H9 (cell line): ENCODE results near the gene ACOX3. TPM values are rescaled to one million over a fixed set of nuclear protein-coding genes. Genes with fewer than 3 reads are reported as not detected.

Experiments used
- DNase-seq: peaks from one replicate; pipeline ENCODE4 v3.0.0-alpha.2; 2017
- H2AFZ ChIP-seq: one replicate; pipeline ENCODE4 v1.6.1; 2013; ENCODE audit warnings: mild to moderate bottlenecking, low read length, control low read depth, moderate library complexity
- H2AK5ac ChIP-seq: 2 replicates; pipeline ENCODE4 v1.6.1; 2013; ENCODE audit warnings: low read length, control low read depth, mixed read lengths; ENCODE audit not compliant: insufficient read length
- H2BK120ac ChIP-seq: one replicate; pipeline ENCODE4 v1.6.1; 2013; ENCODE audit warnings: low read depth, mild to moderate bottlenecking, low read length, control low read depth, inconsistent platforms; ENCODE audit not compliant: poor library complexity, severe bottlenecking
- H2BK12ac ChIP-seq: 2 replicates; pipeline ENCODE4 v1.6.1; 2013; ENCODE audit warnings: low read length, control low read depth, mixed read lengths, low read depth; ENCODE audit not compliant: insufficient read length
- H2BK15ac ChIP-seq: 2 replicates; pipeline ENCODE4 v1.6.1; 2013; ENCODE audit warnings: low read depth, low read length, control low read depth
- H2BK20ac ChIP-seq: one replicate; pipeline ENCODE4 v1.6.1; 2013; ENCODE audit warnings: low read depth, mild to moderate bottlenecking, low read length, control low read depth, inconsistent platforms; ENCODE audit not compliant: poor library complexity, severe bottlenecking
- H2BK5ac ChIP-seq: 2 replicates; pipeline ENCODE4 v1.6.1; 2013; ENCODE audit warnings: low read length, control low read depth, mixed read lengths; ENCODE audit not compliant: insufficient read length
- H3K14ac ChIP-seq: 2 replicates; pipeline ENCODE4 v1.6.1; 2013; ENCODE audit warnings: low read length, control low read depth; ENCODE audit not compliant: insufficient read depth
- H3K18ac ChIP-seq: 2 replicates; pipeline ENCODE4 v1.6.1; 2013; ENCODE audit warnings: low read depth, mild to moderate bottlenecking, mixed read lengths, low read length, control low read depth; ENCODE audit not compliant: insufficient read length
- H3K23ac ChIP-seq: 2 replicates; pipeline ENCODE4 v1.6.1; 2013; ENCODE audit warnings: low read length, control low read depth, mixed read lengths, low read depth; ENCODE audit not compliant: insufficient read length
- H3K23me2 ChIP-seq: 2 replicates; pipeline ENCODE4 v1.6.1; 2013; ENCODE audit warnings: low read depth, mild to moderate bottlenecking, mixed read lengths, low read length, control low read depth; ENCODE audit not compliant: insufficient read length, poor library complexity, severe bottlenecking
- H3K27ac ChIP-seq: 2 replicates; pipeline ENCODE4 v1.5.1; 2013; ENCODE audit warnings: low read length, control low read depth, mixed read lengths, low read depth; ENCODE audit not compliant: insufficient read length
- H3K27me3 ChIP-seq: 2 replicates; pipeline ENCODE4 v1.6.1; 2013; ENCODE audit warnings: low read length, control low read depth, inconsistent platforms; ENCODE audit not compliant: insufficient read depth
- H3K4ac ChIP-seq: 2 replicates; pipeline ENCODE4 v1.6.1; 2013; ENCODE audit warnings: low read depth, mild to moderate bottlenecking, control low read depth, inconsistent platforms, low read length, moderate library complexity
- H3K4me1 ChIP-seq: 2 replicates; pipeline ENCODE4 v1.6.1; 2013; ENCODE audit warnings: low read length, control low read depth, inconsistent platforms; ENCODE audit not compliant: insufficient read depth
- H3K4me2 ChIP-seq: 2 replicates; pipeline ENCODE4 v1.6.1; 2013; ENCODE audit warnings: low read length, control low read depth, mixed read lengths; ENCODE audit not compliant: insufficient read length, insufficient read depth
- H3K56ac ChIP-seq: 2 replicates; pipeline ENCODE4 v1.6.1; 2013; ENCODE audit warnings: low read depth, mild to moderate bottlenecking, mixed read lengths, low read length, control low read depth; ENCODE audit not compliant: insufficient read length
- H3K79me1 ChIP-seq: 2 replicates; pipeline ENCODE4 v1.6.1; 2013; ENCODE audit warnings: low read depth, mild to moderate bottlenecking, moderate library complexity, low read length, control low read depth, inconsistent platforms; ENCODE audit not compliant: insufficient read depth, poor library complexity, severe bottlenecking
- H3K79me2 ChIP-seq: 2 replicates; pipeline ENCODE4 v1.6.1; 2013; ENCODE audit warnings: low read length, control low read depth, inconsistent platforms; ENCODE audit not compliant: insufficient read depth
- H3K9ac ChIP-seq: 2 replicates; pipeline ENCODE4 v1.6.1; 2013; ENCODE audit warnings: low read length, control low read depth, mixed read lengths; ENCODE audit not compliant: insufficient read length; ENCODE audit errors: extremely low read depth
- H3K9me3 ChIP-seq: one replicate; pipeline ENCODE4 v1.6.1; 2013; ENCODE audit warnings: low read depth, low read length, inconsistent platforms; ENCODE audit not compliant: control insufficient read depth
- H3T11ph ChIP-seq: one replicate; pipeline ENCODE4 v1.6.1; 2013; ENCODE audit warnings: mild to moderate bottlenecking, low read length, control low read depth, inconsistent platforms
- H4K20me1 ChIP-seq: one replicate; pipeline ENCODE4 v1.6.1; 2013; ENCODE audit not compliant: control insufficient read depth, insufficient read length, insufficient read depth
- H4K5ac ChIP-seq: 2 replicates; pipeline ENCODE4 v1.6.1; 2013; ENCODE audit warnings: low read depth, mild to moderate bottlenecking, mixed read lengths, low read length, control low read depth; ENCODE audit not compliant: insufficient read length
- H4K8ac ChIP-seq: replicated peaks from 2 replicates; pipeline ENCODE4 v1.6.1; 2013; ENCODE audit warnings: low read length, control low read depth, mixed read lengths, low read depth; ENCODE audit not compliant: insufficient read length
- H4K91ac ChIP-seq: 2 replicates; pipeline ENCODE4 v1.6.1; 2013; ENCODE audit warnings: low read depth, mild to moderate bottlenecking, moderate library complexity, mixed read lengths, low read length, control low read depth; ENCODE audit not compliant: insufficient read length
- H3K27ac Mint-ChIP-seq, 3 experiments: 2 replicates in 2 of 3; 3 replicates in 1 of 3; pipeline ENCODE4 v1.8.0; 2020 to 2021; ENCODE audit warnings: mixed read lengths in 3 of 3, mild to moderate bottlenecking in 1 of 3, moderate library complexity in 1 of 3
- H3K27me3 Mint-ChIP-seq: 2 replicates; pipeline ENCODE4 v1.8.0; 2021; ENCODE audit warnings: low read depth, mild to moderate bottlenecking, moderate library complexity, mixed read lengths
- H3K36me3 Mint-ChIP-seq, 3 experiments: 2 replicates in 2 of 3; 3 replicates in 1 of 3; pipeline ENCODE4 v1.8.0; 2020 to 2021; ENCODE audit warnings: low read depth in 3 of 3, mixed read lengths in 3 of 3; ENCODE audit not compliant: insufficient read depth in 1 of 3
- H3K4me1 Mint-ChIP-seq, 2 experiments: 2 replicates each; pipeline ENCODE4 v1.8.0; 2020; ENCODE audit warnings: mixed read lengths in 2 of 2
- H3K4me3 Mint-ChIP-seq, 2 experiments: 2 replicates in 1 of 2; 3 replicates in 1 of 2; pipeline ENCODE4 v1.8.0; 2020 to 2021; ENCODE audit warnings: mild to moderate bottlenecking in 2 of 2, mixed read lengths in 2 of 2, moderate library complexity in 1 of 2
- H3K9me3 Mint-ChIP-seq, 2 experiments: 2 replicates in 1 of 2; 3 replicates in 1 of 2; pipeline ENCODE4 v1.8.0; 2020; ENCODE audit warnings: mild to moderate bottlenecking in 2 of 2, mixed read lengths in 2 of 2, moderate library complexity in 1 of 2
- WGBS: extraction: QIAGEN DNeasy Blood & Tissue Kit; methylation state at CpG from one replicate; pipeline ENCODE4 v1.1.7; 2013; ENCODE audit warnings: missing lambda C conversion rate, low lambda C conversion rate, mixed read lengths; ENCODE audit not compliant: insufficient read length; ENCODE audit errors: extremely low coverage; 5-methylcytosine and 5-hydroxymethylcytosine counted together
- total RNA-seq: library from RNA; stranded (reverse); gene quantifications from 2 replicates; pipeline ENCODE4 v1.2.1, GENCODE V29; 2021
- TF ChIP-seq, protein P1 (sequence below): fragments of 200-600 bp; sonication (generic); conservative IDR thresholded peaks from 3 replicates; pipeline ENCODE4 v1.8.0; 2021; ENCODE audit warnings: antibody characterized with exemption, mild to moderate bottlenecking

The ACOX3 gene
- total RNA-seq, 1 experiment from 2014 or later = 13.8 TPM

DNA sequence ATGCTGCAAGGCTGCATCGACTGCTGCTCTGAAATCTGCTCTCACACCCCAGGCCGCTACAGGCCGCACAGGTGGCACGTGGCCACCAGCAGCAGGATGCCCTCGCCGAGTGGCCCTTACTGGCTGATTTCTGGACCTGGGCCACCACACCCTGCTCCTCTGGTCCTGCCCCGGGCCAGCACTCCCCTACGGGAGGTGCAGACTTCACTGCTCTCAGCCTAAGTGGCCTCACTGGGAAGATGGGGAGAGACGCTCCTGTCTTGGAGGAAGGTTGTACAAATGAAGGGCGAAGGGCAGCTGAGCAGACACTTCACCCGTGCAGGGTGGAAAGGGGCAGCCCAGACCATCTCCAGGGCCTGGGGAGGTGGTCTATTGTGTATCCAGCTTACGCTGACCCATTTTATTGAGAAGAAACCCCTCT, 72.5 kb downstream of the ACOX3 start:
- H3K4me1 Mint-ChIP-seq = 0 out of 4 replicates have a peak, but pooled peaks cover 0 to 3% of the 10 kb centered on the region in 2 experiments
- H3K36me3 Mint-ChIP-seq = peaks cover 0 to 18% (median 3%) of the 10 kb centered on the region in 3 experiments; a peak in 3 of 7 replicates
- H3K79me2 ChIP-seq = no peaks in the 10 kb centered on the region
- no peak overlapping the region for H4K8ac ChIP-seq
- H3K4me3 Mint-ChIP-seq = no peak overlapping the region
- H3K4ac ChIP-seq = no peak overlapping the region
- no peak overlapping the region for H3K4me2 ChIP-seq
- H2BK15ac ChIP-seq = no peak overlapping the region
- no peak overlapping the region for H4K5ac ChIP-seq
- H3K4me1 ChIP-seq = no peaks in the 10 kb centered on the region
- no peak overlapping the region for H3K9ac ChIP-seq
- DNase-seq = no peak
- H3K18ac ChIP-seq = no peak overlapping the region
- H3K79me1 ChIP-seq = no peaks in the 10 kb centered on the region
- no peaks in the 10 kb centered on the region for H3K27me3 ChIP-seq
- H2BK12ac ChIP-seq = no peak overlapping the region
- H3T11ph ChIP-seq = no peak overlapping the region
- no peak overlapping the region; the same call in 1 of the 2 replicates for H3K14ac ChIP-seq
- H3K56ac ChIP-seq = no peak overlapping the region
- H3K23me2 ChIP-seq = no peaks in the 10 kb centered on the region
- H2AK5ac ChIP-seq = no peak overlapping the region
- no peak overlapping the region for H2BK120ac ChIP-seq
- TF ChIP-seq, protein P1, sequence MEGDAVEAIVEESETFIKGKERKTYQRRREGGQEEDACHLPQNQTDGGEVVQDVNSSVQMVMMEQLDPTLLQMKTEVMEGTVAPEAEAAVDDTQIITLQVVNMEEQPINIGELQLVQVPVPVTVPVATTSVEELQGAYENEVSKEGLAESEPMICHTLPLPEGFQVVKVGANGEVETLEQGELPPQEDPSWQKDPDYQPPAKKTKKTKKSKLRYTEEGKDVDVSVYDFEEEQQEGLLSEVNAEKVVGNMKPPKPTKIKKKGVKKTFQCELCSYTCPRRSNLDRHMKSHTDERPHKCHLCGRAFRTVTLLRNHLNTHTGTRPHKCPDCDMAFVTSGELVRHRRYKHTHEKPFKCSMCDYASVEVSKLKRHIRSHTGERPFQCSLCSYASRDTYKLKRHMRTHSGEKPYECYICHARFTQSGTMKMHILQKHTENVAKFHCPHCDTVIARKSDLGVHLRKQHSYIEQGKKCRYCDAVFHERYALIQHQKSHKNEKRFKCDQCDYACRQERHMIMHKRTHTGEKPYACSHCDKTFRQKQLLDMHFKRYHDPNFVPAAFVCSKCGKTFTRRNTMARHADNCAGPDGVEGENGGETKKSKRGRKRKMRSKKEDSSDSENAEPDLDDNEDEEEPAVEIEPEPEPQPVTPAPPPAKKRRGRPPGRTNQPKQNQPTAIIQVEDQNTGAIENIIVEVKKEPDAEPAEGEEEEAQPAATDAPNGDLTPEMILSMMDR = no peak
- H3K9me3 ChIP-seq = no peaks in the 10 kb centered on the region
- H3K27ac ChIP-seq = no peak overlapping the region
- H4K91ac ChIP-seq = no peak overlapping the region
- H2BK5ac ChIP-seq = no peak overlapping the region
- H2BK20ac ChIP-seq = no peak overlapping the region
- H4K20me1 ChIP-seq = no peaks in the 10 kb centered on the region
- peaks cover 0 to 4% of the 10 kb centered on the region in 2 experiments; a peak in 2 of 5 replicates for H3K9me3 Mint-ChIP-seq
- H3K27me3 Mint-ChIP-seq = peaks cover 52% of the 10 kb centered on the region
- no peak overlapping the region for H2AFZ ChIP-seq
- H3K27ac Mint-ChIP-seq = no peak overlapping the region
- H3K23ac ChIP-seq = no peak overlapping the region
- WGBS = no CpG with 5 or more reads among the region's 12 CpGs
